22Rv1 (cell line): ENCODE results near the gene THRB.

Experiments
- CTCF ChIP-seq: fragments of 450-650 bp; IDR thresholded peaks from 2 replicates; pipeline ENCODE4 v1.5.1; 2017; ENCODE audit warnings: mild to moderate bottlenecking
- ZFX ChIP-seq: fragments of 450-650 bp; IDR thresholded peaks from 2 replicates; pipeline ENCODE4 v1.6.1; 2017; ENCODE audit warnings: antibody characterized with exemption, borderline replicate concordance

GRCh38 chr3:24245056-24245455 is 249.6 kb downstream of the THRB start:
- TF ChIP-seq CTCF (no peak), ZFX (no peak)
